Dermis blood vessel endothelial cell (primary cell): ENCODE results near the gene PEX3. TPM values are rescaled to one million over a fixed set of nuclear protein-coding genes. Genes with fewer than 3 reads are reported as not detected.
"Not testable (repeated sequence)": the region's sequence is repeated elsewhere in the genome, so short reads cannot be mapped to it uniquely, and the experiment has no call there.

Source experiments
- DNase-seq: peaks from one replicate; pipeline ENCODE4 v3.0.0; 2010
- total RNA-seq: library from RNA; depleted of rRNA; stranded (reverse); fragments of >200 nt; gene quantifications from 2 replicates; pipeline ENCODE4 v1.2.3, GENCODE V29; 2014

The PEX3 gene, protein sequence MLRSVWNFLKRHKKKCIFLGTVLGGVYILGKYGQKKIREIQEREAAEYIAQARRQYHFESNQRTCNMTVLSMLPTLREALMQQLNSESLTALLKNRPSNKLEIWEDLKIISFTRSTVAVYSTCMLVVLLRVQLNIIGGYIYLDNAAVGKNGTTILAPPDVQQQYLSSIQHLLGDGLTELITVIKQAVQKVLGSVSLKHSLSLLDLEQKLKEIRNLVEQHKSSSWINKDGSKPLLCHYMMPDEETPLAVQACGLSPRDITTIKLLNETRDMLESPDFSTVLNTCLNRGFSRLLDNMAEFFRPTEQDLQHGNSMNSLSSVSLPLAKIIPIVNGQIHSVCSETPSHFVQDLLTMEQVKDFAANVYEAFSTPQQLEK
- total RNA-seq, result 15.1 and 23.4 TPM in 2 replicates

DNA sequence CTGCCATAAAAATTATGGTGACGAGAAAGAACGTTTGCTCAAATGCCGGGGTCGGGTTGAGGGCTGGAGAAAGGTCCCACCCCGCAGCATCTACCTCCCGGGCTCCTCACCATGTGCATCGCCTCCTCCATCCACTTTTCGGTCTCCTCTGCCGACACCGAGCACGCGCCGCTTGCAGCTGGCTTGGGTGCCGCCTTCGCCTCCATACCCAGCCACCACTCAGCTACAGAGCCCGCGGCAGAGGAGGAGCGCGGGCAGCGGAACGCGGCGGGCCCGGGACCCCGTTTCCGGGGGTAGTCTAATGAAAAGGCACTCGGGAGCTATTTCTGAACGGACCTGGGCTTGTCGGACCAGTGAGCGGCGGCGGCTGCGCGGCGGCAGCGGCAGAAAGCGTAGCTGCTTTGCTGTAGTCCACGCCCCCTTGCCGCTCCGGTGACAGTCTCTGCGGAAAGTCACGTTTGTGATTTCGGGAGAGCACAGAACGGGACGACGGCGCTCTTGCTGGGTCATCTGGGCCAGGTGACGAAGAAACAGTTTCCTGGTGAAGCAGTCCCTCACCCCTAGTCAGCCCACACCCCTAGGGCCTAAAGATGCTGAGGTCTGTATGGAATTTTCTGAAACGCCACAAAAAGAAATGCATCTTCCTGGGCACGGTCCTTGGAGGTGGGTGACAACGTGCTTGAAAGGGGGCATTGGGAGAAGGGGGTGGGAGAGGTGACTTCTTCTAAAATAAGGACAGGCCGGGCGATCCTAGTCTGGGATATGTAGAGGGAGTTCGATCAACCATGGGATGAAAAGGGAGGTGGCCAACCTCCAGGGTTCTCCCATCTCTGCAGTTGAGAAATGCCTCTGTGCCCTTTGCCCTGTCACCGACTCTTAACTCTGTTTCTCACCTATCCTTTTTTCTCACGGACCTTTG lies at the start of gene PEX3, which contains the start of gene ADAT2:
Gene PEX3, plus strand, starts transcription at position 353 of the 919 bp plus-strand sequence. Its CDS starts 238 bp downstream, at position 591.
Gene ADAT2, minus strand, starts transcription at position 243 of the 919 bp plus-strand sequence. Its CDS starts 37 bp downstream, at position 206.
- DNase-seq, result peak; percentile 95

DNA sequence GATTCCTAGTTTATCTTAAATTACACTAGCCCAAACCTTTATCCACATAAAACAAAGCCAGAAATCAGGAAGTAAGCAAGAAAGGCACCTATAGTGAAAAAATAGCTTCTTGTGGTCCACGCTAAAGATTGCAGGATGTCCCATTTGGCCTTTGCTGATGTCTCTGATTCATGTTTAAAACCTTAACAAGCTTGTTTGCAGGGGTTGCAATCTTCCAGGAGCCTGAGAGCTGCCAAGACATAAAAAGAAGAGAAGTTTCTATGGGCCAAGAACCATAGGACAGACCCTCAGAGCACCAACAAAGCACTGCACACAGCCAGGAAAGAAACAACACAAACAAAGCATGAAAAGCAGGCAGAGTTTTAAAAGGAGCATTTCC lies 49.5 kb upstream of the PEX3 start:
- DNase-seq, result no peak

DNA sequence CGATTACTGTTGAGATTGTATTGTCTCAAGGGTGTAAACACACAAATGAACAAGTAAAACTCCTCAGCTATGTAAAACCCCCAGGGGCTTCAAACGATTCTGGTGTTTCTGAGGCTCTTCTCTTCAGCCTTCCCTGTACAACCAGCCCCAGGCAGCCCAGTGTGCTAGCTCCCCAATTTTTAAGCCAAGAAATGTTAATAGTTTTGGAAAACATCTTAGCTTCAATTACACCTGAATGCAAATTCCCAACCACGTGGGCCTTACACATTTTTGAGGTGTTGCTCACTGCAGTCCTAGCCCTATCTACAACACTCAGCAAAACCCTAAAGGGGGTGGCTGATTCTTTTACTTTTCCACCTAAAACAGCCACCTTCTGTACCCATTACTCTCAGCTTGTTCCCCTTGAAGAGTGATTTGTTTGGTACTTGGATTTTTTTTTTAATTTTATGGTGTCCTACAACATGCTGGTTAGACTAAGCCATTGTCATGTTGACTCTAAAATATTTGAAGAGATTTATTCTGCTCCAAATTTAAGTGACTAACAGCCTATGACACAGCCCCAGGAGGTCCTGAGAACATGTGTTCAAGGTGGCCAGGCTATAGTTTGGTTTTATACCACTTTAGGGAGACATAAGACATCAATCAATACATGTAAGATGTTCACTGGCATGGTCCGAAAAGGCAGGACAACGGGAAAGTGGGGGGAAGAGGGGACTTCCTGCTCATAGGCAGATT lies 48.8 kb upstream of the PEX3 start:
- no peak for DNase-seq

DNA sequence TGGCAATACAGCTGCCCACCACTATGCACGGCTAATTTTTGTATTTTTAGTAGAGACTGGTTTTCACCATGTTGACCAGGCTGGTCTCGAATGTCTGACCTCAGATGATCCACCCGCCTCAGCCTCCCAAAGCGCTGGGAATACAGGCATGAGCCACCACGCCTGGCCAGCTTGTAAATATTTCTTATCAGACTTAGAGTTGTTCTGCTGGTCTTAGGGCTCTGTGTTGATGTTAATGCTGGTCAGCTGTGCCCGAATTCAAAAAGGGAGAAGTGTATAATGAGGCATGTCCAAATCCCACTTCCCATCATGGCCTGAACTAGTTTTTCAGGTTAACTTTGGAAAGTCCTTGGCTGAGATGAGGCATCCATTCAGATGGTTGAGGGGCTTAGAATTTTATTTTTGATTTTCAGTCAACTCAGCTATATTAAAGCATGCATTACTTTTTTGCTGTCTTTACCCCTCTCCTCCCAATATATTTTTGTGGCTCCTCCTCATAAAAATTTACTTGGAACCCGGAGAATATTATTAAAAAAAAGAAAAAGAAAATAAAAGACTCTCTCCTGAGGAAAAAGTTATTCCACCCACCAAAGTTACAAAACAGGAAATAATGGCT lies 47.8 kb upstream of the PEX3 start:
- DNase-seq, result no peak

DNA sequence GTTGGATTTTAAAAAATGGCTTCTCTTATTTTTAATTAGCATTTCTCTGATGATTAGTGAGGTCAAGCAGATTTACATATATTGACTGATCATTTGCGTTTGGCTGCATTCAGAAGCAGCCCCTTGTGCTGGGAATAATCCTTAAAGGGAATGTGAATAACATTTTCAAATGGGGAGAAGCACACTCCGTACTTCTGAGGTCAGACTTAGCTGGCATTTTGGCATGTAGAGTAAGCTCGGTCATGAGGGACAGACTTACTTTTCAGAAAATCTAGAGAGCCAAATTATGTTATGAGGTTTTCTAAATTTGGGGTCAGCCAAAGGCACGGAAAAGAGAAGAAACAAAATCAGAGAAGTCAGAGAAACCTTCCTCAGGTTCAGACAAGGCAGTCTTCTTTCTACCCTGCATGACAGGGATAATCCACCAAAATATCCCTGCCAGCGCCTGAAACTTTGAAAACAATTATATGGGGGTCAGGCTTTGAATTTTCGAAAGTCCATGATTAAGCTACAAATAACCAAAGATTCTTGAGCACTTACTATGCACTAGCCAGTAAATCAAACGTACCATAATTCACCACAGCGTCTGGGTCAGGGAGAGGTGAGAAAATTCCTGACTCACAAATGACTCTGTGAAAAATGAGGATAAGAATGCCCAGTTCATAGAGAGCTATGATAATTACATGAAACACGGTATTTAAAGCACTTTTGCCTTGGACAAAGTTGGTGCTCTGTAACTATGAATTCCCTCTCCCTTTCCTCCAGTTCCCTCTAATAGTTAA lies 45.0 kb upstream of the PEX3 start:
- DNase-seq, result no peak

DNA sequence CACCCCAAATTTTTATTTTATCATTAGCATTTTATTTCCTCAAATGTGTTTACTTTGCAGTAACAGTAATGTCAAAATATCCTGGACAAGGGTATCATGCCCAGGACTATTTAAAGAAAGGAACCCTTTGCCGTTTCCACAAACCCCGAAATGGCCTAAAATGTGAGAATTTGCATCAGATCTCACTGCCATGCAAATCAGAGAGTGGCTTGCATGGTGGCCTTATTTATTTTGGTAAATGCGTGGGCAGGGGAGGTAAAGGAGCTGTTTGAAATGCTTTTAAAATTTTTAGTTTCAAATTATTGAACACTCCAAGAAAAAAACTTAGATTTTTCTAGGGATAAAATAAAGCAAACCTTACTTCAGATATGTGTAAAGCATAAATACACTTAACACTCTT lies 43.9 kb upstream of the PEX3 start:
- no peak for DNase-seq

DNA sequence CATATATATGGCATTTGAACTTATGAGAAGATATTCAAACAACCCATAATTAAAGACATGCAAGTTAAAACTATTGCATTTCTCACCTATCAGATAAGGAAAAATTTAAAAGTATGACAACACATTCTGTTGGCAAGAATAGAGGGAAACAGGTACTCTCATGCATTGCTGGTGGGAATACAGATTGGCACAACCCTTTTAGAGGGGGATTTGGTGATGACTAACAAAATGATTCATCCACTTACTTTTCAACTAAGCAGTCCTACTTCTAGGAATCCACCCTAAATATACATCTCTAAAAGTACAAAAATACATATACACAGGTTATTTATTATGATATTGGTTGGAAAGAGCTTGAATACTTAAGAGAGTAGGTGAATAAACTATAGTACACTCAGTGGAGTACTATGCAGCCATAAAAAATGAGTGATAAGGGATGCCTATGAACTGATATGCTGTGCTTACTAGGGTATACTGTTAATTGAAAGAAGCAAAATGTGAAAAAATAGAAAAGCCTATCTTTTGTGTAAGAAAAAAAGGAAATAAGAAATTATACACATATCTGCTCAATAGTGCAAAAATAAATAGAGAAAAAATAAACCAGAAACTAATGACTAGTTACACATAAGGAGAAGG lies 42.3 kb upstream of the PEX3 start:
- DNase-seq, result no peak

DNA sequence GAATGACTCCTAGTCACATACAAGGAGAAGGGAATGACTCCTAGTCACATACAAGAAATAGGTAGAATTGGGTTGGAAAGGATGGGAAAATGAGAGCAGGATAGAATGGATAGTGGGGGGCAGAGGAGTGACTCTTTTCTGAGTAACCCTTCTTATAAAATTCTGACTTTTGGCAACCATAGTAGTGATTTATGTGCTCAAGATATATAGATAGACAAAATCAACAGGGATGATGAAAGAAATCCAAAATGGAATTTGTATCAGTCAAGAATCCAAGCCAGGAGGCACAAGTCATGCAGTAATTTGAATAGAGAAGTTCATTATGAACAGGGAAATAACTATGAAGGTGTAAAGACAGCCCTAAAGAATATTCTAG lies 41.8 kb upstream of the PEX3 start:
- DNase-seq, result no peak

DNA sequence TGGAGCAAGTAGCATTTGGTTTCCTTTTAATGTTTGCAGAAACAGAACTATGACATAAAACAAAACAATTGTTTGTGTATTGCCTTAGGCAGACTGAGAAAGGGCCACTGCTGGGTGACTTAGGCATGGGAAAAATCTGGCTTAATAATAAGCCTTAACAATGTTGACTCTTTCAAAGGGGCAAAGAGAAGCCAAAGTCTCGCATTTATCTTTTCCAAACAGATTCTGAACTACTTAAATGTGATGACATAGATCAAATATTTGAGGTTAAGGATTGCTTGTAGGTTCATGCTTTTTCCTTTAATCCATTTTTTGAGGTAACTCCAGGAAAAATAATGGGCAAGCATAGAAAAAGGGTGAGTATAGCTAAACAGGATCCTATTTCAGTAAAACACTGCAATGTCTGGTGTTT lies 39.7 kb upstream of the PEX3 start:
- no peak for DNase-seq

DNA sequence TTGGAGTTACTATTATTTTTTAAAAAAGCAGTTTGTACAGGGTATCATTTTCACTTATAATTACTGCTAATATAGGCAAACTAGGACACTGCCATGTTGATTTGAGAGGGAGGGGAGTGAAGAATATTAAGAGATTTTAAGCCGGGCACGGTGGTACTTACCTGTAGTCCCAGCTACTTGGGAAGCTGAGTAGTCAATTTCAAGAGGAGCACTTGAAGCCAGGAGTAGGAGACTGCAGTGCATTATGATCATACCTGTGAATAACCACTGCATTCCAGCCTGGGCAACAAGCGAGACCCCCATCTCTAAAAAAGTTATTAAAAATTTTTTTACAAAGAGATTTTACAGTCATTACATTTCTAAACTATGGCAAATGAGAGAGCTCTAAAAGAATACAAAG lies 35.8 kb upstream of the PEX3 start:
- DNase-seq, result no peak

DNA sequence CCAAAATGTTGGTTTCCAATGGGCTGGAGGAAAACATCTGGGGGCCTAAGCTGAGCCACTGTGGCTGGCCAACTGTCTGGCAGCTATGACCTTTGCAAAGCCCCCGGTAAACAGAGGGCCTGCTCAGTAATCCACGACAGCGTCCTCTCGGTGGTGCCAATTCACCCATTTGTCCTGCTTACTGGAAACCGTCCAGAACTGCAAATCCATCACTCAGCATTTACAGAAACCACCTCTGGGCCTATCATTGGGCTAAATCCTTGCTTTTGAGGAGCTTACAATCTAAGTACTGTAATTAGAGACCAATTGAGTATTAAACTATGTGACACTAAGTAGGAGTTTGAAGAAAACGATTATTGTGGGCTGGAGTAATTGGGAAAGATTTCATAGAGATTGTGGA lies 31.1 kb upstream of the PEX3 start:
- no peak for DNase-seq

DNA sequence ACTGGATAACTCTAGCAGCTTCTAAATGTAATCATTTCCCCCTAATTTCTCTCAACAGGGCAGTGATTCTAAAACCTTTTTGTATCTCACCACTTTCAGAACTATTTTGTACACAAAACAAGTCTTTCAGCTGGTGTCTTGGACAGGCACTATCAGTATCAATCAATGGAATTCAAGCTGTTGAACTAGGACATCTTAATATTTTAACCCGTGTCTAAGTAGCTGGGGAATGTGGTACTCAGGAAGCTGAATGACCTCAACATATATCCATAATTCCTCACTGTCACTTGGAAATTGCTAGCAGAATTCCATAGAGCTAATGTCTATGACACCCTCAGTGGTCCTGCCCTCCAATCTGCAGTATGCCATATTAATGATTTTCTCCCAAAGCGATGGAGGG lies 24.6 kb upstream of the PEX3 start:
- DNase-seq, result no peak

DNA sequence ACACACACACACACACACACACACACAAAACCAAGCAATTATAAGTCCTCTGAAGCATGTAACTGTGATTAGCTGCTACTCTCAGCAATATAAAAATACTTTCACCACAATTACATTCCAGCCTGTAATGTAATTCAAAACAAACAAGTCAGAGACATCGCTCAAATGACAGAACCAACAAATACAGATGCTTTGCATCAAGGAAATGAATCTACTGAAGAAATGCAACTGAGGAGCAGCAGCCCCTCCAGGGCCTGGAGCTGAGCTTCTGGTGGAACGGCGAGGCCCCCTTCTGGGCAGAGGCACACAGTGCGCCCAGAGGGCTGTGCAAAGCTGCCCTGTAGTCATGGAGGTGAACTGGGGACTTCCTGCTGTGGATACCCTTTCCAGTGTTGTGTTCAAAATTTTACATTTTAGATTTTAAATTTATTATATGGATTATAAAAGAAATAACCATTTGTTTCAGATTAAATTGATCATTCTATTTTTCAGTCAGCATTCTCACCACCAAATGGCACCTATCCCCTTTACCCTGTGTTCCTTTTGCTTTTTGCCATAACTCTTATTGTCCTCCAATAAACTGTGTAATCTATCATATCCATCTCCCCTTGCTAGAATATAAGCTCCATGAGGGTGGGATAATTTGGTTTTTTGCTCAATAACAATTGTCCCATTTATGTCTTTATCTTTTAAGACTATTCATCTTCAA lies 23.3 kb upstream of the PEX3 start:
- DNase-seq, result peak; percentile 84

DNA sequence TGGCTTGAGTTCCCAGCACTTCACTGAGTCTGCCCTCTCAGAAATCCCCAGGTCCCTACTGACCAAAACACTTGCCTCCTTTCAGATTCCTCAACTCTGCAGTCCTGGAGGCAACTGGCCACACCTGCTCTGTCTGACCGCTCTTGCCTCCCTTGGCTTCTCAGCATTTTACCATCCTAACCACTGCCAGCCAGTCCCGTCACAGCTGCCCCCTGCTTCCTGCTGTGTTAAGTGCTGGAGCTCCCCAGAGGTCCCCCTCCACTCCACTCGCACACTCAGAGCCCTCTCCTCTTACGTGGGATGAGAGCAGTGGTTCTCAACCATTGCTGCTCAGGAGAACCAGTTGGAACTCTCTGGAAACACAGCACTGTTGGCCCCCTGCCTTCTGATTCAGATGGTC lies 20.6 kb upstream of the PEX3 start:
- no peak for DNase-seq

DNA sequence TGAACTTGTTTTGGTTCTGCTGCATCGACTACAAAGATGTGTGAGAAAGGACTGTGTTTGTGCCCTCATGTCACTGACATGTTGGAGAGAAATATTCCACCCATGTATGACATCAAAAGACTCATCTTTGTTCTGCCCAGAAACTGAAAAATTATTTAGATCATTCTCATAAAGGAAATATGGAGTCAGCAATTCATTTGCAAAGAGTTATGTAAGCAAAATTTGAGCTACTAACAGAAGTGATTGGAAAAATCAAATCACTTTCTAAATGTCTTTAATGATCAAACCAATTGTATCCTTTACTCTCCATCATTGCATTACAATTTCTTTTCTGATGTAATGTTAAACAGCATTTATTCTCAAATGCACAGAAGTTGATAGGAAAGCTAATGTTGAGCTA lies 19.4 kb upstream of the PEX3 start:
- no peak for DNase-seq

DNA sequence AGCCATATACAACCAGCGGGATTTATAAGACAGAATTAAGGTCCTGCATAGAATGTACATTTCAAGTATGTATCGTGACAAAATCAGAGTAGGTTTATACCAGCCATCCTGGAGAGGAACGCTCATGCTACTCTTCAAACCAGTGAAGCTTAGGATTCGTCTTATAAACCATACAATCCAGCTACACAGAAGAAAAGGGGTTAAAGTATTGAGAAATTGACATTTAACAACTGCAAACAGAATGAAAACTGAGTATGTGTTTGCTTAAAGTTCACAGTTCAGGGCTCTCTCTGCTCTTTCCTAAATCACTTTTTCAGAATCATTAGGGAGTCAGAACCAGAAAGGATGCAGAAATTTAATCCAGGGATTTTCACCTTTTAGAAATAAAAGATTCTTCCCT lies 18.0 kb upstream of the PEX3 start:
- no peak for DNase-seq

DNA sequence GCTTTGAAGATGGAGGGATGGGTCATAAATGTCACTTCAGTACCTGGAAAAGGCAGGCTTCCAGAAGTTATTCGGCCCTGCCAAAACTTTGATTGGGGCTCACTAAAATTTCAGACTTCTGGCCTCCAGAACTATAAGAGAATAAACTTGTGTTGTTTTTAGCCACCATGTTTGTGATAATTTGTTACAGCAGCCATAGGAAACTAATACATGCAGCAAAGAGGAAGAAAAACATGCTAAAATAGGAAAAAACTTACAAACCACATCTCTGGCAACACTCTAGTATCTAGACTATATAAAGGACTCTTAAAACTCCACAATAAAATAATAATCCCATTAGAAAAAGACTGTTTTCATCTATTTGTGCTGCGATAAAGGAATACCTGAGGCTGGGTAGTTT lies 9.6 kb upstream of the PEX3 start:
- DNase-seq, result no peak

DNA sequence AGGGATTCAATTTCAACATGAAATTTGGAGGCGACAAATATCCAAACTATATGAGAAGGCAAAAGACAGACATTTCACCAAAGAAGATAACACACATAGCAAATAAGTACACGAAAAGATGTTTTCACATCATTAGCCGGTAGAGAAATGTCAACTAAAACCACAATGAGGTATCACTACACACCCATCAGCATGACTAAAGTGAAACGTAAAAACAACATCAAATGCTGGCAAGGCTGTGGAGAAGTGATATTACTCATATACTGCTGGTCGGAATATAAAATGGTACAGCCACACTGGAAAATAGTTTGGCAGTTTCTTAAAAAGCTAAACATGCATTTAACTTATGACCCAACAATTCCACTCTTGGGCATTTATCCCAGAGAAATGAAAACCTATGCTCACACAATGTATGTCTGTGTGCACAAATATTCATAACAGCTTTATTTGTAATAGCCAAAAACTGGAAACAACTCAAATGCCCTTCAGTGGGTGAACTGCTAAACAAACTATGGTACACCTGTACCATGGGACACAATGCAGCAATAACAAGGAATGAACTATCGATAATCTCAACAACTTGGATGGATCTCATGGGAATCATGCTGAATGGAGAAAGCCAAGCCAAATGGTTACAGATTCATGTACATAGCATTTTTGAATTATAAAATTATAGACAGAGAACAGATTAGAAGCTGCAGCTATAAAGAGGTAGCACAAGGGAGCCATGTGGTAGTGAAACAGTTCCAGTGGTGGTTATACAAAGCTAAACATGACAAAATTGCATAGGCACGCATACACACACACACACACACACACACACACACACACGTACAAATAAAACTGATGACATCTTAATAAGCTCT lies 8.7 kb upstream of the PEX3 start:
- DNase-seq, result no peak

DNA sequence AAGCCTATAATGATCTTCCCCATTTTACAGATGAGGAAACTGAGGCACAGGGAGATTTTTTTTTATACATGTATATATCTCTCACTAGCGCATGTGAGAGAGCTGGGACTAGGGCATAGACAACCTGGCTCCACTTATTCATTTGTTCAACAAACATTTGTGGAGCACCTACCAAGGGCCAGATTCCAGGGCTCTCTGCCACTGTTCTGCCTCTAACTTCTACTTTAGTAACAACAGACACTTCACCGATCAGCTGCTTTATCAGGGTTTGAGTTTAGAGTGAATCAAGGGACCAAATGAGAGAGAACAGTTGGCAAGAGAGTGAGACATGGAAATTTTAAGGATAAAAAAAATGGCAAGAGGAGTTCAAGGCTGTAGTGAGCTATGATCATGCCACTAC lies 7.5 kb upstream of the PEX3 start:
- no peak for DNase-seq

DNA sequence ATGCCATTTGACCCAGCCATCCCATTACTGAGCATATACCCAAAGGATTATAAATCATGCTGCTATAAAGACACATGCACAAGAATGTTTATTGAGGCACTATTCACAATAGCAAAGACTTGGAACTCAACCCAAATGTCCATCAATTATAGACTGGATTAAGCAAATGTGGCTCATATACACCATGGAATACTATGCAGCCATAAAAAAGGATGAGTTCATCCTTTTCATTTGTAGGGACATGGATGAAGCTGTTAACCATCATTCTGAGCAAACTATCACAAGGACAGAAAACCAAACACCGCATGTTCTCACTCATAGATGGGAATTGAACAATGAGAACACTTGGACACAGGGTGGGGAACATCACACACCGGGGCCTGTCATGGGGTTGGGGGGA lies 2.7 kb upstream of the PEX3 start:
- not testable (repeated sequence) for DNase-seq
